Lower leg skin (tissue), 3 donors: Measurements from ENCODE around the gene KCNJ10.

Source experiments
- CTCF ChIP-seq, 3 donors: fragments of 450-650 bp; IDR thresholded peaks; one replicate each; pipeline ENCODE4 v1.5.1; 2016; ENCODE audit warnings: antibody characterized with exemption in 3 of 3, mild to moderate bottlenecking in 3 of 3, moderate library complexity in 2 of 3
- POLR2A ChIP-seq, 2 donors: fragments of 450-650 bp; IDR thresholded peaks; one replicate each; pipeline ENCODE4 v1.6.1; 2016 to 2017; ENCODE audit warnings: antibody characterized with exemption in 2 of 2, mild to moderate bottlenecking in 1 of 2, moderate library complexity in 1 of 2

- TF ChIP-seq POLR2A (IDR thresholded peaks at IDR 0.05) = no peak
- TF ChIP-seq CTCF (IDR thresholded peaks at IDR 0.05) = no peak
These were observed at the start of gene KCNJ10 for GRCh38 chr1:160069460-160070231.
